ENCODE data around the gene CCDC152. TPM values are rescaled to one million over a fixed set of nuclear protein-coding genes. Genes with fewer than 3 reads are reported as not detected.

Gene CCDC152
- total and polyA plus RNA-seq, 2 of the 13 experiments (the other 11 are each of a cell fraction or from before 2014, with no cell fraction given), result 0.20 to 0.36 TPM

GRCh38 chr5:42807722-42808447 is 51.3 kb downstream of the CCDC152 start (continued):
- no peak for TF ChIP-seq ISX (CRISPR knock-in tag; conservative IDR thresholded peaks at IDR 0.05)
- 0 out of 2 replicates have a peak, but pooled peaks have one; percentile 29 for TF ChIP-seq ELF4 (CRISPR knock-in tag; IDR thresholded peaks at IDR 0.05; ENCODE audit: borderline replicate concordance)
- peak; percentile 47 for TF ChIP-seq HNF4A (CRISPR knock-in tag; IDR thresholded peaks at IDR 0.05)
- TF ChIP-seq IRF2 (CRISPR knock-in tag; IDR thresholded peaks at IDR 0.05), result 0 out of 2 replicates have a peak, but pooled peaks have one; percentile 21
- 0 out of 2 replicates have a peak, but pooled peaks have one; percentile 42 for TF ChIP-seq AFF4 (CRISPR knock-in tag; IDR thresholded peaks at IDR 0.05)

DNA sequence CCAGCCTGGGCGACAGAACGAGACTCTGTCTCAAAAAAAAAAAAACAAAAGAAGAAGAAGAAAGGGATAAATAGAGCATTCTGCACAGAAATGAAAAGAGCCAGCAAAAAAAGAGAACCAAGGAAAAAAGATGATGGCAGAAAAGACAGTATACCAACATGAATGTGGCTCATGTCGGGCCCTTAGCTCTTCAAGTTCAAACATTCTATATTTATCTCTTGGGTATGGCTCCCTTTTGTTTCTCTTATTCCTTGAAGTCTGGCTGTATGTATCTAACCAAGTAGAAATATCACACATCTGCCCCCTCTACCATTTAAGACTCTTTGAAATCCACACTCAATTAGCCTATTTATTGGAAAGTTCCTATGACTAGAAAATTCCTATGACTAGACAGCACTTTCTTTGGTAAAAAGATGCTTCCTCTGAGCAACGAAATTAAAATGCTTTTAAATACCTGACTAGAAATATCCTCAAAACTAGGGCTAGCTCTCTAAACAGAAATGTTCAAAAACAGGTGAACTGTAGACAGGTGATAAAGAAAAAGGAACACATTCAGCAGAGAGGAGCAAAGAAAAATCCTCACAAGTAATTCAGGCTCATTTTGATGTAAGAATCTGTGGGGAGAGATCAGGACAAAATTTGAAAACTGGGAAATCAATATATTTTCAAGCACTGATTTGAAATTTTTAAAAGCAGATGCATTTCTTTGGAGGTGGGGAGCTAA is 52.4 kb downstream of the CCDC152 start:
- ATAC-seq (no peak), FAIRE-seq (no peak), DNase-seq (ENCODE audit: low spot score) (no peak)
- in situ Hi-C loops (cut with HindIII; ENCODE audit: extremely low pct_ligation_motif_present, low pct_unique_long_range_greater_than_20kb) (loop anchor here (10.0 to 25.0 kb wide), 2 partner anchors 76 to 203 kb away; no protein-coding TSS in a partner anchor), intact Hi-C loops (cut with micrococcal nuclease; ENCODE audit: unreplicated experiment) (loop anchor here (1.0 kb wide), 1 partner anchor 80 kb away; no protein-coding TSS in a partner anchor)
- H3K9ac ChIP-seq (ENCODE audit: insufficient read depth, low read depth, low read length), result peak overlapping the region; percentile 99
- H3K4me1 ChIP-seq (ENCODE audit: insufficient read depth, low read length), result peaks cover 49% of the 10 kb centered on the region
- H3K36me3 ChIP-seq (replicated peaks in 1 of 2; ENCODE audit: control insufficient read depth in 1 of 2, insufficient read depth in 2 of 2, low read length in 2 of 2), result peaks cover 2 to 53% of the 10 kb centered on the region in 2 experiments
- ChIA-PET CTCF (ENCODE audit: low intra/inter-chr PET ratio, low total read pairs) (interaction anchor here (1.5 to 1.7 kb wide), 2 partner anchors 80 to 81 kb away, joined by 4 to 6 read pairs; no protein-coding TSS in a partner anchor), POLR2A (interaction anchor here (0.7 to 7.1 kb wide), 12 partner anchors 9 to 211 kb away, joined by 3 to 263 read pairs (median 8); no protein-coding TSS in a partner anchor)
- peaks cover 0 to 5% of the 10 kb centered on the region in 2 experiments; a peak in 1 of 5 replicates for H3K27me3 ChIP-seq (ENCODE audit: control insufficient read depth in 1 of 2, insufficient read depth in 2 of 2, low read length in 2 of 2)
- peak overlapping the region; percentile 96 for H3K27ac ChIP-seq (ENCODE audit: extremely low read length, insufficient read depth, low read length)
- H3K4me2 ChIP-seq (ENCODE audit: low read depth, low read length), result peak overlapping the region; percentile 80
- H3K79me2 ChIP-seq (ENCODE audit: insufficient read depth, low read length), result peaks cover 75% of the 10 kb centered on the region
- no peaks in the 10 kb centered on the region for H3K9me3 ChIP-seq (ENCODE audit: low read length)
- H2AFZ ChIP-seq (ENCODE audit: low read length), result no peak overlapping the region
- WGBS (ENCODE audit: low lambda C conversion rate), result under 1% methylated on average over 4 of the region's 4 CpGs
- BruUV-seq (replicated peaks), result no TSS peak
- peaks cover 76% of the 10 kb centered on the region for H4K20me1 ChIP-seq (ENCODE audit: insufficient read depth, low read length)
- peak overlapping the region; percentile 72 to 100 (median 84) for H3K4me3 ChIP-seq (replicated peaks in 1 of 3; ENCODE audit: insufficient read depth in 1 of 3, low read depth in 2 of 3, low read length in 3 of 3)
- TF ChIP-seq ZNF574 (CRISPR knock-in tag; IDR thresholded peaks at IDR 0.05) (no peak), CAMTA2 (CRISPR knock-in tag; IDR thresholded peaks at IDR 0.05; ENCODE audit: borderline replicate concordance) (no peak), AFF4 (CRISPR knock-in tag; IDR thresholded peaks at IDR 0.05) (peak; percentile 83; the same call in 1 of the 2 replicates), FIP1L1 (IDR thresholded peaks at IDR 0.05; ENCODE audit: borderline replicate concordance, insufficient read depth, low read depth, low read length) (no peak)

All from HepG2 (cell line).